Astrocyte (in vitro differentiated cells and primary cell): ENCODE results near the gene COG7. TPM values are rescaled to one million over a fixed set of nuclear protein-coding genes. Genes with fewer than 3 reads are reported as not detected.

Experiments used
- DNase-seq: peaks from one replicate; pipeline ENCODE4 v3.0.0-alpha.2; 2010; ENCODE audit warnings: low read depth
- FAIRE-seq: peaks from 2 replicates; lab custom pipeline; 2011; peaks lifted over from hg19 to GRCh38; lab: Jason Lieb, UNC
- H2AFZ ChIP-seq: 2 replicates; pipeline ENCODE4 v1.6.0; 2012; ENCODE audit warnings: low read depth, low read length, inconsistent platforms
- H3K27ac ChIP-seq: 2 replicates; pipeline ENCODE4 v1.5.1; 2011; ENCODE audit warnings: low read depth, low read length, inconsistent platforms
- H3K27me3 ChIP-seq: 2 replicates; pipeline ENCODE4 v1.6.0; 2011; ENCODE audit warnings: low read length, inconsistent platforms; ENCODE audit not compliant: insufficient read depth
- H3K36me3 ChIP-seq: 2 replicates; pipeline ENCODE4 v1.5.1; 2011; ENCODE audit warnings: low read length, inconsistent platforms; ENCODE audit not compliant: insufficient read depth
- H3K4me1 ChIP-seq: 2 replicates; pipeline ENCODE4 v1.5.1; 2011; ENCODE audit warnings: low read length, inconsistent platforms; ENCODE audit not compliant: insufficient read depth
- H3K4me2 ChIP-seq: 2 replicates; pipeline ENCODE4 v1.6.0; 2012; ENCODE audit warnings: low read length, inconsistent platforms
- H3K4me3 ChIP-seq: 2 replicates; pipeline ENCODE4 v1.5.1; 2011; ENCODE audit warnings: low read depth, mild to moderate bottlenecking, low read length, inconsistent platforms; ENCODE audit not compliant: insufficient read depth
- H3K79me2 ChIP-seq: 2 replicates; pipeline ENCODE4 v1.6.0; 2012; ENCODE audit warnings: mild to moderate bottlenecking, low read length, inconsistent platforms; ENCODE audit not compliant: insufficient read depth
- H3K9ac ChIP-seq: 2 replicates; pipeline ENCODE4 v1.6.0; 2012; ENCODE audit warnings: mild to moderate bottlenecking, low read length, inconsistent platforms
- H3K9me3 ChIP-seq: 2 replicates; pipeline ENCODE4 v1.5.1; 2012; ENCODE audit warnings: low read depth, mild to moderate bottlenecking, low read length, inconsistent platforms; ENCODE audit not compliant: insufficient read depth
- H4K20me1 ChIP-seq: 2 replicates; pipeline ENCODE4 v1.6.0; 2012; ENCODE audit warnings: low read length, inconsistent platforms; ENCODE audit not compliant: insufficient read depth
- H3K27ac Mint-ChIP-seq: one replicate; pipeline ENCODE4 v1.8.0; 2021; ENCODE audit warnings: mild to moderate bottlenecking, mixed read lengths; ENCODE audit not compliant: unreplicated experiment
- H3K27me3 Mint-ChIP-seq: one replicate; pipeline ENCODE4 v1.8.0; 2021; ENCODE audit warnings: low read depth, mixed read lengths; ENCODE audit not compliant: unreplicated experiment
- H3K36me3 Mint-ChIP-seq: one replicate; pipeline ENCODE4 v1.8.0; 2021; ENCODE audit warnings: low read depth, mixed read lengths; ENCODE audit not compliant: unreplicated experiment
- H3K4me1 Mint-ChIP-seq: one replicate; pipeline ENCODE4 v1.8.0; 2021; ENCODE audit warnings: low read depth, mixed read lengths; ENCODE audit not compliant: unreplicated experiment
- H3K4me3 Mint-ChIP-seq: one replicate; pipeline ENCODE4 v1.8.0; 2021; ENCODE audit warnings: mild to moderate bottlenecking, moderate library complexity, mixed read lengths; ENCODE audit not compliant: unreplicated experiment
- H3K9me3 Mint-ChIP-seq: one replicate; pipeline ENCODE4 v1.8.0; 2021; ENCODE audit warnings: mild to moderate bottlenecking, mixed read lengths; ENCODE audit not compliant: unreplicated experiment
- CTCF ChIP-seq: IDR thresholded peaks from 2 replicates; pipeline ENCODE4 v1.5.1; 2011; ENCODE audit warnings: low read depth, mild to moderate bottlenecking, inconsistent platforms, low read length, moderate library complexity; ENCODE audit not compliant: insufficient read depth
- EZH2 ChIP-seq: IDR thresholded peaks from 2 replicates; pipeline ENCODE4 v1.6.1; 2012; ENCODE audit warnings: mild to moderate bottlenecking, low read length, inconsistent platforms; ENCODE audit not compliant: insufficient read depth
- total RNA-seq: library from RNA; stranded (reverse); gene quantifications from 2 replicates; pipeline ENCODE4 v1.2.1, GENCODE V29; 2021

The COG7 gene
- total RNA-seq, 1 donor from 2014 or later: 19.8 TPM

- H3K36me3 ChIP-seq: no peaks in the 10 kb centered on the region
- no peak overlapping the region for H2AFZ ChIP-seq
- H3K9me3 Mint-ChIP-seq: no peaks in the 10 kb centered on the region
- DNase-seq: no peak
- no peaks in the 10 kb centered on the region for H3K4me1 ChIP-seq
- peaks cover 3% of the 10 kb centered on the region for H3K4me1 Mint-ChIP-seq
- TF ChIP-seq CTCF (no peak), EZH2 (no peak)
- H3K27me3 ChIP-seq: no peaks in the 10 kb centered on the region
- H3K27ac Mint-ChIP-seq: no peak overlapping the region
- no peak overlapping the region for H3K27ac ChIP-seq
- no peaks in the 10 kb centered on the region for H3K79me2 ChIP-seq
- no peaks in the 10 kb centered on the region for H3K9me3 ChIP-seq
- no peaks in the 10 kb centered on the region for H3K36me3 Mint-ChIP-seq
- H3K27me3 Mint-ChIP-seq: peaks cover 6% of the 10 kb centered on the region
- no peak for FAIRE-seq
- no peak overlapping the region for H3K4me3 Mint-ChIP-seq
- H4K20me1 ChIP-seq: no peaks in the 10 kb centered on the region
- no peak overlapping the region for H3K9ac ChIP-seq
- no peak overlapping the region for H3K4me2 ChIP-seq
- H3K4me3 ChIP-seq: no peak overlapping the region
Measured at GRCh38 chr16:23362460-23363317, 90.3 kb downstream of the COG7 start.

GRCh38 chr16:23359092-23359760 lies 93.8 kb downstream of the COG7 start:
- Mint-ChIP-seq H3K27ac (no peak overlapping the region), H3K36me3 (no peaks in the 10 kb centered on the region), H3K9me3 (no peaks in the 10 kb centered on the region), H3K27me3 (peaks cover 19% of the 10 kb centered on the region), H3K4me1 (no peaks in the 10 kb centered on the region), H3K4me3 (peak overlapping the region; percentile 22)
- no peak for DNase-seq
- Histone ChIP-seq H3K4me1 (no peaks in the 10 kb centered on the region), H3K9ac (no peak overlapping the region), H2AFZ (no peak overlapping the region), H3K9me3 (no peaks in the 10 kb centered on the region), H3K4me2 (no peak overlapping the region), H3K27me3 (no peaks in the 10 kb centered on the region), H3K79me2 (no peaks in the 10 kb centered on the region), H4K20me1 (no peaks in the 10 kb centered on the region), H3K36me3 (no peaks in the 10 kb centered on the region), H3K27ac (no peak overlapping the region), H3K4me3 (no peak overlapping the region)
- TF ChIP-seq CTCF: no peak
- no peak for TF ChIP-seq EZH2
- no peak for FAIRE-seq
